ENCODE results near the gene EXOG.

Gene EXOG

DNA sequence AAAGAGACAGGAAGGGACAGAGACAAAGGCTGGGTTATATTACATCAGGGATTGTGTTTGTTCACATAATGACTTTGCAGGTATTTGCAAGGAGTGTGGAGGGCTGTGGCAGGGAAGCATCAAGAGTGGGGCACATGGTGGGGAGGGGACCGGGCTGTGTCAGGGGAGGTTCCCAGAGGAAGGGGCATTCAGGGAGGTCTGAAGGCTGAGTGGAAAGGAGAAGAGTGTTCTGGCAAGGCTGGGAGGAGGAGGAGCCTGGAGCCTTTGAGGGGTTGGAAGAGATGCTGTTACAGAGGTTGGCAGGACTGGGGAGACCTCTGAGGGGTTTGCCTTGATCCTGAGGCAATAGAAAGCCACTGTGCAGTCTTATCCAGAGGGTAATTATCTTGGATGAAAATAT is 49.4 kb downstream of the EXOG start:
- no peak for DNase-seq (ENCODE audit: low read depth in 2 of 2)

DNA sequence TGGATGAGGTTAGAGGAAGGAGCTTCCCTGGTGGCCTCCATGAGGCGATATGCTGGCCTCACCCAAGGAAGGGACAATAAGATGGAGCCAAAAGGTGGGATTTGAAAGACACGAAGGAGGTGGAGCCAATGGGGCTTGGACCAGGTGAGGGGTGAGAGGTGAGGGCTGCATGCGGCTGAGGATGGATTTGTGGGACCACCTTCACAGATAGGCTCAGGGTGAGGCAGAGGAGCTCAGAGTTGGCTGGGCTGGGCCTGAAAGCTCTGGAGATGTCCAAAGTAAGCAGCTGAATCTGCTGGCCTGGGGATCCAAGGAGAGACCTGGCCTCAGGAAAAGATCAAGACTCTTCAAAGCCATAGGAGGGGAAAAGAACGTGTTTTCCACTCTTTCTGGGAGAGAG is 49.8 kb downstream of the EXOG start:
- no peak for DNase-seq (ENCODE audit: low read depth in 2 of 2)

DNA sequence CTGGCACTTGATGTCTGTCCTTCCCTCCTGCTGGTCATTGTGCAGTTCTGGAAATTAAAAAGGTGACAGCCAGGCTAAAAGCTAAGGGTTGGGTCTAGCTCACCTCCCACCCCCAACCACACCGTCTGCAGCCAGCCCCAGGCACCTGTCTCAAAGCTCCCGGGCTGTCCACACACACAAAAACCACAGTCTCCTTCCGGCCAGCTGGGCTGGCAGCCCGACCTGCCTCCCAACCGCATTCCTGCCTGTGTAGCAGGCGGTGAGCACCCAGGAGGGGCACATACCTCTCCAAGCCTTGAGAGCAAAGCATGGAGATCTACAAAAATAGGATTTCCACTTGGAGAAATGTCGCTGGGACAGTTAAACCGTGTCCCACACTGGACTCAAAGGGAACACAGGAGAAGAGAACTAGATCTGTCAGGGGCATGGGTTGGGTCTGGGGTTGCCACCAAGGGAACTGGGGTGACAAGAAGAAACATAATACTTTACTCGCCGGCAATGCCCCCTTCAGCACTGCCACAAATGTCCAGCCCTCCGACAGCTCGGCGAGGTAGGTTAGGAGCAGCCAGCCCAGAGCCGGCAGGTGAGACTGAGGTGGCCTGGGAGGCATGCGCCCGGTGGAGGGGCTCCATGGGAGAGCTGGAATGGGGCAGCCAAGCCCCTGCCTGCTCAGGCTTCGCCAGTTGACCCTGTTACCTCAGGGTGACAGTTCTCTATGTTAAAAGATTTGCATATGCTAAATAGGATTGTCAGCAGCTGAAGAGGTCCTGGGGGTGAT is 52.2 kb downstream of the EXOG start:
- DNase-seq (ENCODE audit: low read depth in 2 of 2), result no peak

- DNase-seq (ENCODE audit: low read depth in 2 of 2), result no peak
Observed at GRCh38 chr3:38549082-38549481, 52.9 kb downstream of the EXOG start.

GRCh38 chr3:38549486-38549885 is 53.3 kb downstream of the EXOG start:
- no peak for DNase-seq (ENCODE audit: low read depth in 2 of 2)

- DNase-seq (ENCODE audit: low read depth in 2 of 2), result no peak
Observed at GRCh38 chr3:38549957-38550840, 54.1 kb downstream of the EXOG start.

GRCh38 chr3:38551026-38551832 is 55.1 kb downstream of the EXOG start:
- DNase-seq (ENCODE audit: low read depth in 2 of 2), result no peak

GRCh38 chr3:38552364-38552763 is 56.2 kb downstream of the EXOG start:
- no peak for DNase-seq (ENCODE audit: low read depth in 2 of 2)

DNA sequence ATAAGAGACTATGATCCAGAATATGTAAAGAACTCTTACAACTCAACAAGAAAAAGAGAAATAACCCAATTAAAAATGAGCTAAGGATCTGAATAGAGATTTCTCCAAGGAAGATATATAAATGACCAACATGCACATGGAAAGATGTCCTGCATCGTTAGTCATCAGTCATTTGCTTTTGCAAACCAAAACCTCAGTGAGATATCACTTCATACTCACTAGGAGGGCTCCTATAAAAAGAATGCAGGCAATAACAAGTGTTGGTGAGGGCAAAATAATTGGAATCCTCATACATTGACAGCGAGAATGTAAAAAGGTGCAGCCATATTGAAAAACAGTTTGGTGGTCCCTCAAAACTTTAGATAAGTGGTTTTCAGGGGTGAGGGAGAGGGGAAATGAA is 56.9 kb downstream of the EXOG start:
- DNase-seq (ENCODE audit: low read depth in 2 of 2), result no peak

DNA sequence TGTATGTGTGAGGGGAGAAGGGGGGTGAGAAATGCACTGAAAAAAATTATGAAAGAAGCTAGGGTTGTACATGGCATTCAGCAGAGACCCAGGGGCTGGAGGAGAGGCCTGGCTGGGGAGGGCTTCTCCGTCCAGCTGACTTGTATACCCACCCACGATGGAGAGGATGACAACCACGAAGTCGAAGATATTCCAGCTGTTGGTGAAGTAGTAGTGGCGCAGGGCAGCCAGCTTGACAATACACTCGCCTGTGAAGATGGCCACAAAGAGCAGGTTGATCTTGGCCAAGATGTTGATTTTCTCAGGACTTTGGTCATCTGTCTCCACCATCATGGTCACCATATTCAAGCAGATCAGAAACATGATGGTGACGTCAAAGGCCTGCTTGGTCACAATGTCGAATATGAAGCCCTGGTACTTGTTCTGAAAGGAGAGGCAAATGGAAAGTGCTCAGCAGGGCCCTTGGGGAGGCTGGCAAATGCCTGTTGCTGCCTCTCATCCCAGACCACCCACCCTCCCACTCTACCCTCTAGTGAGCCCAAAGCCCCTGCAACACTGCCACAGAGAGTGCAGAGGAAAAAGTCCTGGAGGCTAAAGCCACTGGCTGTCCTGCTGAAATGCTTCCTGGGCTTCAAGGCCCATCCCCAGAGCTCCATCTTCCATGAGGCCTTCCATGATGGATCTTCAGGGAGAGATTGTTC is 58.1 kb downstream of the EXOG start:
- no peak for DNase-seq (ENCODE audit: low read depth in 2 of 2)

GRCh38 chr3:38555149-38555840 is 59.2 kb downstream of the EXOG start:
- no peak for DNase-seq (ENCODE audit: low read depth in 2 of 2)

GRCh38 chr3:38555926-38556325 is 59.8 kb downstream of the EXOG start:
- DNase-seq (ENCODE audit: low read depth in 2 of 2), result no peak

DNA sequence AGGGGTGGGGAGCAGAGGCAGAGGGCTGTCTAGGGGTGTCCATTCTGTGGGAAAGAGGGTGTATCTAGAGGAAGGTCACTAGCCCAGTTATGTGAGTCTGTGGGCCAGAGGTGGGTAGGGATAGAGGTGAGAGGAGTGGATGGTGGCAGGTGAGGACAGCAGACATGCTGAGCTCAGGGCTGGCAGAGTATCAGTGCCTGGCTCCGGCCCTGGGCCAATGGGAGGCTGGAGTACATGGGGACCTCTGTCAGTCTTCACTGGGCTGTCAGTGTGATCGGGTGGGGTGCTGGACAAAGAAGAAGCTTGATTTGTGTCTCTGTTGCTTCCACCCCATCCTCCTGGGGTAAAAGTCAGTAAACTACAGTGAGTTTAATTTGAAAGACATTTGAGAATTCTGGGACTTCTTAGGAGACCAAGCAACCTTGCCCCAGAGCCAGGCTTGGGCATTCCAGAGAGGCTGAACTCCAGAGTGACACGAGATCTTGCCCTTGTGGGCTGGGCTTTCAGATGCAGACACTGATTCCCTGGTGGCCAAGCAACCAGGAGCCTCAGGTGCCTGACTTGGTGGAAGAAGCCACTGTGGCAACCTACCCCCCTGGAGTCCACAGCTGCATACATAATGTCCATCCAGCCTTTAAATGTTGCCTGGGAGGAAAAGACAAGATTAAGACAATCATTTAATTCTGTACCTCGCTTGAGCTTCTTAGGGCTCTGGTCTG is 60.7 kb downstream of the EXOG start:
- DNase-seq (ENCODE audit: low read depth in 2 of 2), result no peak

- no peak for DNase-seq (ENCODE audit: low read depth in 2 of 2)
Observed at GRCh38 chr3:38558864-38559263, 62.7 kb downstream of the EXOG start.

- no peak for DNase-seq (ENCODE audit: low read depth in 2 of 2)
Observed at GRCh38 chr3:38560284-38560683, 64.1 kb downstream of the EXOG start.

DNA sequence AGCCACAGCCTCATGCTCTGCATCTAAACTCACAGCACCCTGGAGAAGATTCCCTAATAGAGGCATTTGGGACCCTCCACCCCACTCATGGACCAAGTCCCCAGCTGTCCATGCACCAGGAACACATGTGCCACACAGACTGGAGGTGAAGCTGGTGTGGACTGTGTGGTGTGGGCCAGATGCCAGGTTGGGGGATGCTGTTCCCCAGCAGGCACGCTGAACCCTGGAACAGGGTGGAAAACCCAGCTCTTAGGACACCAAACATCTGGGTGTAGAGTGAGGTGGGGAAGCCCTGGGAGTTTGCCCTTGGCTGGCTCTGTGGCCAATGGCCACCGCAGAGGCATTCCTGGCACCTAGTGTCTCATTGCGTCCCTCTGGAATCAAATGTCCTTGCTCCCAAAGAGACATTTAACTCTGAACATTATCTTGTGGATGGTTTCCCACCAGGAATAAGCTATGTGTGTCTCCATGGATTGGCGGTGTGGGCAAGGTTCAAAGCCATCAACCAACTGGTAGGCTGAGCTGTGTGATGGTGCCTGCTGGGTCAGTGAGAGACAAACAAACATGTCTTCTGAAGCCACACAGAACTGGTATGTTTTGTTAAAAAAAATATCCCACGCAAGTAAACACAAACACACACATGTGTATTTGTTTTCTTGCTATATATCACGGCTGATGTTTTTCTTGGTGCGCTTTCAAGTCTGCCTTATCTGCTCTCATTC is 65.0 kb downstream of the EXOG start:
- no peak for DNase-seq (ENCODE audit: low read depth in 2 of 2)

- no peak for DNase-seq (ENCODE audit: low read depth in 2 of 2)
Observed at GRCh38 chr3:38561746-38562466, 65.8 kb downstream of the EXOG start.

DNA sequence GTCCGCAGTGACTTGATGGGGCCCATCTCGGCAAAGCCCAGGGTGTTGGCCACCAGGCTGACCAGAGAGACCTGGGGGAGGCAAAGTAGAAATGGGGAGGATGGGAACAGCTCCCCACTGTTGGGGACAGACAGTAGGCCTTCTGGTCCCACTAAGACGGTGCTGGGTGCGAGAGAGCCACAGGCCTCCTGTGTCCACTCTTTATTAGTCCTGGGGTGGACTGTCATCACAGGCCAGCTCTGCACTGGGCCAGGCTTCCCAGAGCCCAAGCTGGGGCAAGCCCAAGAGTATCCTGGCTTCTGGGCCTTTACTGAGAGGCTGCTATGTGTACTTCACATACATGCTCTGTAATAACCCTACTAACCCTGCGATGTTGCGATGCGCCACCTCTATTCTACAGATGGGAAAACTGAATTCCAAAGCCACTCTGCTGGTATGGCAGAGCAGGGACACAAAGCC is 66.4 kb downstream of the EXOG start:
- DNase-seq (ENCODE audit: low read depth in 2 of 2), result no peak
